Placental pericyte (primary cell): ENCODE measurements around the gene OSBPL5. TPM values are rescaled to one million over a fixed set of nuclear protein-coding genes. Genes with fewer than 3 reads are reported as not detected.

ENCODE experiments used
- small RNA-seq: library from RNA; depleted of rRNA; stranded (forward); fragments of <200 nt; gene quantifications from one replicate; pipeline ENCODE3, GENCODE V24; 2012; ENCODE audit warnings: low replicate concordance
- total RNA-seq: library from RNA; depleted of rRNA; stranded (reverse); fragments of >200 nt; gene quantifications from 2 replicates; pipeline ENCODE4 v1.2.3, GENCODE V29; 2012

Gene OSBPL5, protein sequence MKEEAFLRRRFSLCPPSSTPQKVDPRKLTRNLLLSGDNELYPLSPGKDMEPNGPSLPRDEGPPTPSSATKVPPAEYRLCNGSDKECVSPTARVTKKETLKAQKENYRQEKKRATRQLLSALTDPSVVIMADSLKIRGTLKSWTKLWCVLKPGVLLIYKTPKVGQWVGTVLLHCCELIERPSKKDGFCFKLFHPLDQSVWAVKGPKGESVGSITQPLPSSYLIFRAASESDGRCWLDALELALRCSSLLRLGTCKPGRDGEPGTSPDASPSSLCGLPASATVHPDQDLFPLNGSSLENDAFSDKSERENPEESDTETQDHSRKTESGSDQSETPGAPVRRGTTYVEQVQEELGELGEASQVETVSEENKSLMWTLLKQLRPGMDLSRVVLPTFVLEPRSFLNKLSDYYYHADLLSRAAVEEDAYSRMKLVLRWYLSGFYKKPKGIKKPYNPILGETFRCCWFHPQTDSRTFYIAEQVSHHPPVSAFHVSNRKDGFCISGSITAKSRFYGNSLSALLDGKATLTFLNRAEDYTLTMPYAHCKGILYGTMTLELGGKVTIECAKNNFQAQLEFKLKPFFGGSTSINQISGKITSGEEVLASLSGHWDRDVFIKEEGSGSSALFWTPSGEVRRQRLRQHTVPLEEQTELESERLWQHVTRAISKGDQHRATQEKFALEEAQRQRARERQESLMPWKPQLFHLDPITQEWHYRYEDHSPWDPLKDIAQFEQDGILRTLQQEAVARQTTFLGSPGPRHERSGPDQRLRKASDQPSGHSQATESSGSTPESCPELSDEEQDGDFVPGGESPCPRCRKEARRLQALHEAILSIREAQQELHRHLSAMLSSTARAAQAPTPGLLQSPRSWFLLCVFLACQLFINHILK
- 30.9 and 52.1 TPM in 2 replicates for total RNA-seq

DNA sequence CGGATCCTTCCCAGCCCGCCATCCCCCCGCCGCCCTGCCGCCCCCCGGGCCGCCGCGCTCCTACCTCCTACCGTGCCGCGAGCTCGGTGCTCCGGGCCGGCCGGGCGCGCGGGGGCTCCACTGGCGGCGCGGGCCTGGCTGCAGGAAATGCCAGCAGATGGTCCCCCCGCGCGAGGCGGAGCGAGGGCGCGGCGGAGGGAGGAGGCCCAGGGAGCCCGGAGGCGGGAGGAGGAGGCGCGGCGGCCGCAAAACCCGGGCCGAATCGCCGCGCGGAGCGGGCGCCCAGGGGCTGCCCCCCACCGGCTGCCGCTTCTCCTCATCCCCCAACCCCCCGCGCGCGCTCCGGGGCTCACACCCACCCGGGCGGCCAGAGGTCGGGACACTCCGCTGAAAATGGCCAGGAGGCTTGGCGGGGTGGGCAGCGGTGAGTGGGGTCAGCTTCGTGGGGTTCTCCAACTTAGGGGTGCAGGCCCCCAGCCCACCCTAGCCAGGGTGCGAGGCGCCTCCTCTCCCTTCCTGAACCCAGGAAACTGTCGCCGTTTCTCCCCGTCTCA lies at the start of gene OSBPL5:
OSBPL5 (minus strand) TSS at position 159 of the 554 bp plus-strand sequence. CDS start 36,162 bp downstream, outside the sequence.

DNA sequence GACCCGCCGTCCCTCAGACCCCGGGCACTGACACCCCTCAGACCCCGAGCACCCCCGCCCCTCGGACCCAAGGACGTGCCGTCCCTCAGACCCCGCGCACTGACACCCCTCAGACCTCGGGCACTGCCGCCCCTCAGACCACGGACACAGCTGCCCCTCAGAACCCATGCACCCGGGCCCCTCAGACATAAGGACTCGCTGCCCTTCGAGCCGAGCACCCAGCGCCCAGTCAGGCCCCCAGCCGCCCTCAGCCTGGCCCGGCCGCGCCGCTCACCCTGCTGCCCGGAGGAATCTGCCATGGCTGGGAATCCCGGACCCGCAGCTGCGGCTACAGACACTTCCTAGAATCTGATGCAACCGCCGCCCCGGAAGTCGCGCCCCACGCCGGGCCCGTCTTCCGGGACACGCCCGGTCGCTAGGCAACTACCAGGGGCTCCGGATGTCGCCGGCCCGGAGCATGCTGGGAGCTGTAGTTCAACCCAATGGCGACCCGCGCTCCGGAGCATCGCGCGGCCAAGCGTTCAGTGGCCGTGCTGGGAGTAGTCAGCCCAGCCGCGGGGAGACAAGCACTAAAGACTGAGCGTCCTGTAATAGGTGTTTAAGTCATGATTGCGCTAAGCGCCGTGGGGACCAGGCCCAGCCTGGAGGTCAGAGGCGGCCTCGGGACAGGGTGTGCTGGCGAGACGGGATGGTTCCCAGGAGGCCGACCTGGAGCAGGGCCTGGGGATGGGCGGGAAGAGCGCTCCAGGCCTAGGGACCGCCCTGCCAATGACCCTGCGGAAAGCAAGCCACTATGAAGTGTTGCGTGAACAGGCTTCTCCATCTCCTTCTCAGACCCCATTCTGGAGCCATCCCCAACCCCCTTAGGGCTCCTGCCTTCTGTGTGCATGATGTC lies 107.8 kb downstream of the OSBPL5 start, which contains the start of gene CARS1:
CARS1 (minus strand) TSS at position 355 of the 895 bp plus-strand sequence; CDS start at position 299, 56 bp downstream.

Small RNA genes within 50 kb of the gene (small RNA-seq; reads per million reads assigned to genes)
- not detected for gene RNU1-91P

Other genes with a start within 250 kb of the OSBPL5 start
- gene PHLDA2, start 235.9 kb downstream of the OSBPL5 start, total RNA-seq, result 15.3 and 33.4 TPM in 2 replicates
- gene NAP1L4, start 173.0 kb downstream of the OSBPL5 start, total RNA-seq, result 66.5 and 125 TPM in 2 replicates
- 72.4 and 100 TPM in 2 replicates for gene CARS1, start 107.9 kb downstream of the OSBPL5 start, total RNA-seq
- not detected in 2 replicates for gene MRGPRG, start 53.5 kb upstream of the OSBPL5 start, total RNA-seq
- not detected in 2 replicates for gene MRGPRE, start 67.1 kb upstream of the OSBPL5 start, total RNA-seq
- 12.3 and 28.3 TPM in 2 replicates for gene ZNF195, start 213.8 kb upstream of the OSBPL5 start, total RNA-seq